Testis (tissue), 3 donors: ENCODE results near the gene OGG1. TPM values are rescaled to one million over a fixed set of nuclear protein-coding genes. Genes with fewer than 3 reads are reported as not detected.
"Not testable (repeated sequence)": the region's sequence is repeated elsewhere in the genome, so short reads cannot be mapped to it uniquely, and the experiment has no call there.

Experiments used
- DNase-seq: peaks from one replicate; pipeline ENCODE4 v3.0.0-alpha.2; 2019
- H3K27ac ChIP-seq, 2 donors: fragments of 200-600 bp; sonication (generic); one replicate each; pipeline ENCODE4 v1.5.1; 2019
- H3K27me3 ChIP-seq: fragments of 200-600 bp; sonication (generic); one replicate; pipeline ENCODE4 v1.5.1; 2019
- H3K36me3 ChIP-seq: fragments of 200-600 bp; sonication (generic); one replicate; pipeline ENCODE4 v1.5.1; 2017; ENCODE audit warnings: low read depth; ENCODE audit errors: missing control alignments
- H3K4me1 ChIP-seq: fragments of 200-600 bp; sonication (generic); one replicate; pipeline ENCODE4 v1.5.1; 2019
- H3K4me3 ChIP-seq, 2 donors: fragments of 200-600 bp; sonication (generic); one replicate each; pipeline ENCODE4 v1.5.1; 2017 to 2019
- H3K9me3 ChIP-seq: fragments of 200-600 bp; sonication (generic); one replicate; pipeline ENCODE4 v1.5.1; 2017
- POLR2A ChIP-seq: fragments of 450-650 bp; IDR thresholded peaks from one replicate; pipeline ENCODE4 v1.6.1; 2017; ENCODE audit warnings: antibody characterized with exemption, mild to moderate bottlenecking, moderate library complexity
- WGBS, 2 donors: methylation state at CpG; one replicate each; pipeline ENCODE4 v1.1.5; 2018; 5-methylcytosine and 5-hydroxymethylcytosine counted together
- intact Hi-C: fragments of 100-400 bp; cut with DNase I; formaldehyde crosslinking; loops from one replicate; pipeline ENCODE4 v1.15.1; 2023; ENCODE audit warnings: low total_unique reads
- polyA plus RNA-seq: library from polyadenylated mRNA; stranded (reverse); fragments of 350-450 nt; fragmentation: Illumina TruSeq; extraction: RNeasy Lipid Tissue Mini Kit (QIAGEN cat#74804); gene quantifications from one replicate; pipeline ENCODE4 v1.2.3, GENCODE V29; 2014; ENCODE audit warnings: low read depth, low replicate concordance; ENCODE audit not compliant: insufficient read depth
- total RNA-seq, 2 donors: library from RNA; depleted of rRNA; stranded (reverse); fragments of >200 nt; gene quantifications; one replicate each; pipeline ENCODE4 v1.2.3, GENCODE V29; 2016
- TF ChIP-seq, protein P1 (sequence below), 3 experiments: fragments of 450-650 bp in 2 of 3; fragments of 200-600 bp in 1 of 3; sonication (generic) in 1 of 3; IDR thresholded peaks; one replicate each; pipeline ENCODE4 v1.5.1; 2016 to 2019; ENCODE audit warnings: antibody characterized with exemption in 3 of 3, mild to moderate bottlenecking in 2 of 3, moderate library complexity in 1 of 3

Gene OGG1
- total and polyA plus RNA-seq, 3 donors from 2014 or later, result 18.8 to 36.4 (median 30.3) TPM

DNA sequence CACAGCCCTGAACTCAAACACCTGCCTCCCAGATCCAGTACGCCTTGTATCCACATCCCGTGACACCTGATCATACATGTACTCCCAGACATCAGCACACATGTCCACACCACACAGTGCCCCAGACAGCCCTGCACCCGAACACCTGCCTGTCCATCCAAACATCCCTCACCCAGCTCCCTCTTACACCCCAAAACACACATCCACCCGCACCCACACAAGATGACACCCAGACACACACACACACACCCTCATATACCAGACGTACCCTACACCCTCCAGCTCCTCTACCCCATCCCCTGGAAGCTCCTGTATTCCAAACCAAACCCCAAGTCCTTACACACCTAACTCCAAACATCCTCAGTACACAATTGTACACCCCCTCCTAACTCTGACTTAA, 19.3 kb downstream of the OGG1 start:
- Histone ChIP-seq H3K27ac (peak overlapping the region; percentile 91 to 96), H3K27me3 (no peaks in the 10 kb centered on the region), H3K9me3 (no peaks in the 10 kb centered on the region), H3K36me3 (no peaks in the 10 kb centered on the region), H3K4me3 (peak overlapping the region; percentile 71 to 83), H3K4me1 (peaks cover 32% of the 10 kb centered on the region)
- 39 to 61% methylated on average over 5 of the region's 5 CpGs for WGBS, 2 donors
- no peak for DNase-seq
- TF ChIP-seq, protein P1, sequence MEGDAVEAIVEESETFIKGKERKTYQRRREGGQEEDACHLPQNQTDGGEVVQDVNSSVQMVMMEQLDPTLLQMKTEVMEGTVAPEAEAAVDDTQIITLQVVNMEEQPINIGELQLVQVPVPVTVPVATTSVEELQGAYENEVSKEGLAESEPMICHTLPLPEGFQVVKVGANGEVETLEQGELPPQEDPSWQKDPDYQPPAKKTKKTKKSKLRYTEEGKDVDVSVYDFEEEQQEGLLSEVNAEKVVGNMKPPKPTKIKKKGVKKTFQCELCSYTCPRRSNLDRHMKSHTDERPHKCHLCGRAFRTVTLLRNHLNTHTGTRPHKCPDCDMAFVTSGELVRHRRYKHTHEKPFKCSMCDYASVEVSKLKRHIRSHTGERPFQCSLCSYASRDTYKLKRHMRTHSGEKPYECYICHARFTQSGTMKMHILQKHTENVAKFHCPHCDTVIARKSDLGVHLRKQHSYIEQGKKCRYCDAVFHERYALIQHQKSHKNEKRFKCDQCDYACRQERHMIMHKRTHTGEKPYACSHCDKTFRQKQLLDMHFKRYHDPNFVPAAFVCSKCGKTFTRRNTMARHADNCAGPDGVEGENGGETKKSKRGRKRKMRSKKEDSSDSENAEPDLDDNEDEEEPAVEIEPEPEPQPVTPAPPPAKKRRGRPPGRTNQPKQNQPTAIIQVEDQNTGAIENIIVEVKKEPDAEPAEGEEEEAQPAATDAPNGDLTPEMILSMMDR (IDR thresholded peaks at IDR 0.05), result no peak
- no peak for TF ChIP-seq POLR2A
- intact Hi-C loops, result no loop called here

GRCh38 chr3:9769426-9770275, 19.9 kb downstream of the OGG1 start, which contains the start of gene CAMK1:
Gene CAMK1, minus strand, starts transcription at chr3:9769947. Its CDS starts 2,198 bp downstream, at chr3:9767749.
- H3K4me1 ChIP-seq, result peaks cover 32% of the 10 kb centered on the region
- H3K27ac ChIP-seq, result peak within 1 kb of the TSS; percentile 91 to 96
- peak; percentile 14 for TF ChIP-seq POLR2A
- TF ChIP-seq, protein P1 (IDR thresholded peaks at IDR 0.05), result peak in 1 of 3 experiments; percentile 7
- no peaks in the 10 kb centered on the region for H3K27me3 ChIP-seq
- peak; percentile 85 for DNase-seq
- H3K9me3 ChIP-seq, result no peaks in the 10 kb centered on the region
- H3K36me3 ChIP-seq, result no peaks in the 10 kb centered on the region
- intact Hi-C loops, result no loop called here
- peak within 1 kb of the TSS; percentile 71 to 83 for H3K4me3 ChIP-seq
- 5 to 7% methylated on average over 18 to 27 of the region's 49 CpGs for WGBS, 2 donors

- Histone ChIP-seq H3K9me3 (no peaks in the 10 kb centered on the region), H3K4me3 (peak overlapping the region; percentile 71 to 83), H3K36me3 (no peaks in the 10 kb centered on the region), H3K4me1 (peaks cover 38% of the 10 kb centered on the region), H3K27me3 (no peaks in the 10 kb centered on the region), H3K27ac (peak overlapping the region; percentile 91 to 96)
- intact Hi-C loops, result no loop called here
- peak; percentile 95 for DNase-seq
- 4 to 5% methylated on average over 15 of the region's 15 CpGs for WGBS, 2 donors
- TF ChIP-seq, protein P1 (IDR thresholded peaks at IDR 0.05), result no peak
- TF ChIP-seq POLR2A, result no peak
Measured at GRCh38 chr3:9770276-9770812, 20.6 kb downstream of the OGG1 start.

GRCh38 chr3:9771007-9771406, 21.3 kb downstream of the OGG1 start:
- H3K9me3 ChIP-seq, intact Hi-C loops, DNase-seq, H3K36me3 ChIP-seq, H3K4me3 ChIP-seq, H3K27me3 ChIP-seq: not testable (repeated sequence)
- H3K4me1 ChIP-seq, result peaks cover 44% of the 10 kb centered on the region
- WGBS, 2 donors, result 68 to 80% methylated on average over 2 of the region's 2 CpGs
- H3K27ac ChIP-seq, result peak overlapping the region; percentile 91 to 96

DNA sequence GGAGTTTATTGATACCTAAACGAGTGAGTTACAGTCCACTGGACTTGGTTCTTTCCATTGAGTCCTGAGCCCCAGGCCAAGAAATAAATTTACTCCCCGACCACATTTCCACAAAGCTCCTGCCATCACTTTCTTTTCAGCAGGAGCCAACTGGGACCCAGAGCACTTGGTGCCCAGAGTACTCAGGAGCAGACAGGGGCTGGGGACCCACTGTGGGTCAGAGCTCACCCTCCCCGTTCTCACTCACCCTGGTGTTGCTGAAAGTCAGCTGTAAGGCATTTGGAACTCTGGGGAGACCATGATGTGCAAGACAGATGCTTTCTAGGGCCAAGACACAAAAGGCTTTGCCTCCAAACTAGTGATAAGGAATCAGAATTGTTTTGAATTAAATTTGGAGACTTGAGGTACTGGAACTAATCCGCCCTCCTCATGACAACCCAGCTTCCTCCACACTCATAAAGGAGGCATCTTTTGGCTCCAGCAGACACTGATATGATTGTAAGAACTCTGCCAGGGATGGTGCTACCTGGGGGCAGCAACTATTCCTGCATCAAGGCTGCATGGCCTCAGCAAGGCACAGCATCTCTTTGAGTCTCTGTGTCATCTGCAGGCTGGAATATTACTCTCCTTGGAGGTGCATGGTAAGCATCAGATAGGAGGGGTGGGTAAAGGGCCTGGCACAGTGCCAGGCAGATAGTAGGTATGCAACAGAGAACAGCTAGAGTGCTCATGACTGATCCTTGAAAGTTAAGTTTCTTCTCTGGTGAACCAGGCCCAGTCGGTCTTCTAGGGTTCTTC, 27.3 kb downstream of the OGG1 start:
- Histone ChIP-seq H3K27me3 (no peaks in the 10 kb centered on the region), H3K27ac (peak overlapping the region in 1 of 2 donors; percentile 59), H3K36me3 (no peaks in the 10 kb centered on the region), H3K4me1 (peaks cover 43% of the 10 kb centered on the region), H3K9me3 (no peaks in the 10 kb centered on the region), H3K4me3 (no peak overlapping the region)
- WGBS, 2 donors, result 68 to 75% methylated on average over 5 of the region's 5 CpGs
- no peak for DNase-seq
- TF ChIP-seq POLR2A, result no peak
- TF ChIP-seq, protein P1 (IDR thresholded peaks at IDR 0.05), result no peak
- intact Hi-C loops, result no loop called here
